ENCODE results near the gene SIX3.

Gene SIX3

GRCh38 chr2:44953499-44953883 is 12.0 kb downstream of the SIX3 start:
- H3K27ac ChIP-seq = no peak overlapping the region
- ChIA-PET CTCF (interaction anchor here (0.7 to 6.0 kb wide), 2 partner anchors 14 to 473 kb away, joined by 3 to 70 read pairs; no protein-coding TSS in a partner anchor), POLR2A (ENCODE audit: low non-redundant PET) (no interaction called here)
- no peak for DNase-seq (ENCODE audit: low spot score)
- TF ChIP-seq CTCF (conservative IDR thresholded peaks at IDR 0.05; ENCODE audit: low read depth) = no peak

GRCh38 chr2:44954447-44954888 is 13.0 kb downstream of the SIX3 start:
- CTCF ChIA-PET = interaction anchor here (0.6 to 6.0 kb wide), 13 partner anchors 11 to 1342 kb away, joined by 3 to 70 read pairs (median 4); partner anchors contain the start of gene CAMKMT
- TF ChIP-seq CTCF (conservative IDR thresholded peaks at IDR 0.05; ENCODE audit: low read depth) = no peak
- H3K27ac ChIP-seq = no peak overlapping the region
- POLR2A ChIA-PET (ENCODE audit: low non-redundant PET) = no interaction called here
- DNase-seq (ENCODE audit: low spot score) = no peak

GRCh38 chr2:44954889-44955592 is 13.5 kb downstream of the SIX3 start:
- TF ChIP-seq CTCF (conservative IDR thresholded peaks at IDR 0.05; ENCODE audit: low read depth) = no peak
- ChIA-PET POLR2A (ENCODE audit: low non-redundant PET) (no interaction called here), CTCF (interaction anchor here (0.5 to 6.0 kb wide), 25 partner anchors 9 to 912 kb away, joined by 3 to 70 read pairs (median 3); partner anchors contain the start of gene CAMKMT)
- H3K27ac ChIP-seq = no peak overlapping the region
- DNase-seq (ENCODE audit: low spot score) = no peak

GRCh38 chr2:44955593-44956392 is 14.3 kb downstream of the SIX3 start:
- TF ChIP-seq CTCF (conservative IDR thresholded peaks at IDR 0.05; ENCODE audit: low read depth) = peak; percentile 91
- no peak overlapping the region for H3K27ac ChIP-seq
- CTCF ChIA-PET = interaction anchor here (0.5 to 6.0 kb wide), 28 partner anchors 8 to 912 kb away, joined by 3 to 70 read pairs (median 4); partner anchors contain the start of gene CAMKMT
- POLR2A ChIA-PET (ENCODE audit: low non-redundant PET) = no interaction called here
- DNase-seq (ENCODE audit: low spot score) = peak; percentile 77

- TF ChIP-seq CTCF (conservative IDR thresholded peaks at IDR 0.05; ENCODE audit: low read depth) = no peak
- H3K27ac ChIP-seq = no peak overlapping the region
- ChIA-PET POLR2A (ENCODE audit: low non-redundant PET) (no interaction called here), CTCF (interaction anchor here (0.6 to 6.0 kb wide), 8 partner anchors 16 to 913 kb away, joined by 3 to 70 read pairs (median 6); partner anchors contain the start of gene CAMKMT)
- no peak for DNase-seq (ENCODE audit: low spot score)
Observed at GRCh38 chr2:44956843-44957242, 15.3 kb downstream of the SIX3 start.

- DNase-seq (ENCODE audit: low spot score) = no peak
- ChIA-PET POLR2A (ENCODE audit: low non-redundant PET) (interaction anchor here (0.6 kb wide), 1 partner anchor 789 kb away, joined by 3 read pairs; the partner anchor contains the start of gene PPM1B), CTCF (interaction anchor here (6.0 kb wide), 1 partner anchor 477 kb away, joined by 70 read pairs; no protein-coding TSS in a partner anchor)
- no peak for TF ChIP-seq CTCF (conservative IDR thresholded peaks at IDR 0.05; ENCODE audit: low read depth)
- H3K27ac ChIP-seq = peak overlapping the region; percentile 74; the same call in 1 of the 2 replicates
Observed at GRCh38 chr2:44957656-44958327, 16.3 kb downstream of the SIX3 start.

All from RWPE1 (cell line).